GM19468 (cell line): ENCODE results near the gene MLXIP.

ENCODE experiments used
- ATAC-seq: cut with Tn5 transposase; IDR thresholded peaks from one replicate; pipeline ENCODE4 v1.9.1; 2021; ENCODE audit warnings: mild to moderate bottlenecking, moderate library complexity, moderate number of reproducible peaks; ENCODE audit not compliant: unreplicated experiment; ENCODE audit errors: extremely low read depth

MLXIP gene

DNA sequence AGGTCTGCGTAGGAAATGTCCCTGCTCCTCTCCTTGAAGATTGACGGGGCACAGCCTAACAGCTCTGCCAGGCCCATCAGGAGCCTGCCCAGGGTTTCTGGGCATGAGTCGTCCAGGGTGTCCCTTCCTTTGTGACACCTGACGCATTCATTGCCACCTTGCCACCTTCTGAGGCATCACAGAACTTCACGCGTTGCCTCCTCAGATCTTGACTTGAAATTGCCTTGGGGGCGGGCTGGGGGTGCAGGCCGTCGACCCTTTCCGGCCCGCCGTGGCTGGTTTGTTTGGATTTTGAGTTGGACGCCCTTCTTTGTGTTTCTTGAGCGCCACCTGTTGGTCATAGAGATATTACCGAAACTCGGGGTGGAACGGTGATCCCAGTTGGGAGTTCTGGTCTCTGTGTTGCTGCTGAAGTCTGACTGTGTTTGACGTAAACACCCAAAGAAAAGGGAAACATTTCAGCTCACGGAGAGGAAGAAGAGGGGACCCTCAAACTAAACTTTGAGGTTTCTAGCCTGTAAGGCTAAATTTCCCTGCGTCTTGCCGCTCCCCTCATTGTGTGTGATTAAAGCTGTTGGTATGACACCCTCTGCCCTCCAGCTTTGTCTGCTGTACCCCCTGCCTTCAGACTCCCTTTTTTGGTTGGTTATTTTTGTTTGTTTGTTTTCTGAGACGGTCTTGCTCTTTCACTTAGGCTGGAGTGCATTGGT, 44.6 kb downstream of the MLXIP start:
- ATAC-seq = no peak

DNA sequence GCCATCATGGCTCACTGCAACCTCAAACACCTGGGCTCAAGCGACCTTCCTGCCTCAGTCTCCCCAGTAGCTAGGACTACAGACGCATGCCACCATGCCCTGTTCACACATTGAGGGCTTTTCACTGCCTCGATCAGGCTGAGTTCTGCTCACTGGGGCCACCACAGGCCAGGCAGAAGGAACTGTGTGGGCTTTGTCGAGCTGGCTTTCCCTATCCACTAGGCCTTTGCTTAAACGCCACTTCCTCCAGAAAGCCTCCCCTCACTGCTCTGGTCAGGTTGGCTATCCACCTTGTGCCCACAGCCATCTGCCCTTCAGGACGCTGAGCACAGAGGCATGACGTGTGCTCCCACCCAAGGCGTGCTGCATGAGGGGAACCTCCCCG, 45.2 kb downstream of the MLXIP start:
- ATAC-seq = no peak

DNA sequence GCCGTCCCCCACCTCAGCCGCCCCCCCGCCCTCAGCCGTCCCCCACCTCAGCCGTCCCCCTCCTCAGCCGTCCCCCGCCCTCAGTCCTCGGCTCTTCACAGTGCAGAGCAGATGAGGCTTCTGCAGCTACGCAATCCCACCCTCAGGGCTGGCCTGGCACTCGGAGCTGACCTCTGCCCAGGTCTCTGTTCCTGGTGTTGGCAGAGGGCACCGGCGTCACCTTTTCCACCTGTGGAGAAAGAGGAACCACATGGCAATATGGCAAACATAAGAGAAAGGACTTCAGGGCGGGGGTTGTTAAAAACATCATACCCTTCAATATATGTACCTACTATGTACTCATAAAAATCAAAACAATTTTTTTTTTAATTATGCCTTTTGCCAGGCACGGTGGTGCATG, 45.8 kb downstream of the MLXIP start:
- no peak for ATAC-seq

DNA sequence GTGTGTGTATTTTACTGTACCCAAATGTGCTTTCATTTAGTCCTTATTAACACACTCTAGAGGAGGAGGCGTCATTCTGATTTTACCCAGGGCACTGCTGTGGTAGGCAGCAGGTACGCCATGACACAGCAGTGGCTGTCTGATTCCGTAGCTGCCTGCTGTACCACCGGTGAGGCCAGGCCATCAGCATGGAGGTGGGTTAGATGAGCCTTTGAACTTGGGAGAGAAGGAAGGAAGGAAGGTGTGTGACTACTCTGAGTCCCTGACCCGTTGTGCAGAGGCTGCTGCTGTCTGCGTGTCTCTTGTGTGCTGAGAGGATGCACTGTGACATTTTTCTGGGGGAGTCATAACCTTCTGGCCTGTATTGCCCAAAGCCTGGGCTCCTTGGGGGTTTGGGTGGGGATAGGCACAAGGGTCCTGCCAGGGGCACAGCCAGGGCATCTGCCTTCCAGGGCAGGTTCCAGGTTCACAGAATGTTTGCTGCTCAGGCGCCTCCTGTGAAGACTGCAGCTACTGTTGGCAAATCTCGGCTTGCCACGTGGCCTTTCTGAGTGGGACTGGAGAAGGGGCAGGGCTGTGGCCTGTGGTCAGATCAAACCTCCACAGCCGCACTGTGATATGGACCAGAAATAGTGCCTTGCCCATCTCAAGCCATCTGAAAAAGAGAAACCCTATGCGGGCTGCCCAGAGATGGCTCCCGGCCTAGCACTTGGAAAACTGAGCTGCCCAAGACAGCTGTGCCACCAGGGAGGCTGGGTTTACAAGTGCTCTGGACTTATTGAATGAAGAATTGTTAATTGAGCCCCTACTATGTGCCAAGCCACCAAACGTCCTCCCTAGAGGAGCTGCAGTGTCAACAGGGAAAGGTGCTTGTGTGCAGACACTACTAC, 47.1 kb downstream of the MLXIP start:
- no peak for ATAC-seq

DNA sequence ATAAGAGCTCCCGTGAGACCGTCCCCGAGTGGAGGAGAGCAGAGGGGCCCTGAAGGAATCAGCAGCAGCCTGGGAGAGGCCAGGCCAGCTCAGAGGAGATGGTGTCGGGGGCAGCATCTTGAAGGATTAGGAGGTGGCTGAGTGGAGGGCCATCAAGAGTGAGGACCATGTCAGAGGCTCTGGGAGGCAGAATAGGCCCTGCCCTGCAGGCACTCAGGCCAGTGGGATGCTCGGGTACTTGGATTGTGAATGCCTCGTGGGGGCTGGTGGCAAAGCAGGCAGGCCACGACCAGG, 47.7 kb downstream of the MLXIP start:
- no peak for ATAC-seq

DNA sequence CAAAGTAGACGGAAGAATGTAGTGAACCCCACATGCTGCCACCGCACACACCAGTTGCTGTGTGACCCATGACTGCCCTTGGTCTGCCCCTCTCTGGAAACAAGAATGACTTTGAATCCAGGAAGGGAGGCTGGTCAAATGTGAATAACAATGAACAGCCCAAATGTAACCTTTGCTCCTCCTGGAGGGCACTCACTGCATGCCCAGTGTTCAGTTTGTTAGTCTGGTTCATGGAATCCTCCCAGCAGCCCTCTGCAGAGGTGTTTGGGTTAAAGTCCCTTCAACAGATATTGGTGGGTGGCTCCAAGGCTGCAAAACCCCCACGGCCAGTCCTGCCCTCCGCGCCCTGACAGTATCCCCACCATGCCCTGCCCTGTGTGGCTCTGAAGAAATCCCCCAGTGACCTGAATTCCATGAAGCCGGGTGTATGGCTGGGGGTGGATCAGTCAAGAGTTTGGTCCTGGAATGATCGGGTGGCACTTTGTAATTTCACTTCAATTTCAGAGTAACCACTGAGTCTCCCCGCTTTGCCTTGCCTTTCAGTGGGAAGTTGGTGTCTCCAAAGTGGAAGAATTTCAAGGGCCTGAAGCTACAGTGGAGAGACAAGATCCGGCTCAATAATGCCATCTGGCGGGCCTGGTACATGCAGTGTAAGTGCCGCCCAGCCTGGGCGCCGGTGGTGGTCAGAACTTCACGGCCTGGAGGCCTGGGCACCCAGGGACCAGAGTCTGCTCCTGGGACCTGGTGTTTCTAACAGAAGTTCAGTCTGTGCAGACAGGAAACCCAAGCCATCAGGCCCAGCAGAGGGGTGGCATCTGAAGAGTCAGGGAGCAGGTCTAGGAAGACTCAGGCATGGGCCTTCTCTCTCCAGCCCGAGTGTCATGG, 48.4 kb downstream of the MLXIP start:
- no peak for ATAC-seq

DNA sequence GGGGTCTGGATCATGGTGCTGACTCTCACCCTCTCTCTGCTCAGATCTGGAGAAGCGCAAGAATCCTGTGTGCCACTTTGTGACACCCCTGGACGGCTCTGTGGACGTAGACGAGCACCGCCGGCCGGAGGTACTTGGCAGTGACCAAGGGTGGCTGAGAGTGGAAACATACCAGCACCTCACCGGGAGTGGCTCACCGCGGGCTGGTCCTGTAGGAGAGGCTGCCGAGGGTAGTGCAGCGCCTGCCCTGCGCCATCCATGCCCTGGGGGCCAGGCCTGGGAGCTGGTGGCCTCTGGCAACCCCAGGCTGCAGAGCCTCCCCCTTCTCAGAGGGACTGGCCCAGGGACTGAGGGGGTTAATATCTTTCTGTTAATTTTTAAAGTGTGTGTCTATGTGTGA, 49.3 kb downstream of the MLXIP start:
- ATAC-seq = no peak

DNA sequence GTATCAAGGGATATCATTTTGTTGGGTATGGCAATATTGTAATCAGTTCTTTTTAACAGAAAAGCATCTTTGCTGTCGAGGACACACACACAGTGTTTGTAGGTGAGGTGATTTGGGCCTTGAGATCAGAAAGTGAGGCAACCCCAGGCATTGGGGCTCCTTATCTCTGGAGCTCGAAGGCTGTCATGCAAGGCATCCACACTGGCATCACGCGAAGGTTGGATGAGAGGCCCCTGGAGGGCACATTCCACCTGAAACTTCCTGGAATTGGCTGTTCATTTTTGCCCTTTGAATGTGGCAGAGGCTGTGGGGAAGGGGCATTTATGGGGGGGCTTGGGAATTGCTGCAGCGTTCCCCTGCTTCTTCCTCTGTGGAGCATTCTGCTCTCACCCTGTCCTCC, 49.9 kb downstream of the MLXIP start:
- no peak for ATAC-seq

DNA sequence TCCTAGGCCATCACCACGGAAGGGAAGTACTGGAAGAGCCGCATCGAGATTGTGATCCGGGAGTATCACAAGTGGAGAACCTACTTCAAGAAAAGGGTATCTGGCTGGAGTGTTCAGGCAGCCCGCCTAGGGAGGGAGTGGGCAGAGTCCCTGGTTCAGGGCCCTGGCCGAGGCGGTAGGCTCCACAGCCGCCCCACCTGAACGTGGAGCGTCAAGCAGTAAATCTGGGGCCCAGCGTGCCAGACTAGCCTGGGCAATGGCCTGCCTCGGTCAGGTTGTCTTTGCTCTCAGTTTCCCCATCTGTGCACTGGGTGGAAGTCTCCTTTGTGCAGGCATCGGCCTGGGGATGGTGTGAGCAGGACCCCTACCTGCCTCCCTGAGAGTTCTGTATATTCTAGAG, 50.6 kb downstream of the MLXIP start:
- no peak for ATAC-seq

DNA sequence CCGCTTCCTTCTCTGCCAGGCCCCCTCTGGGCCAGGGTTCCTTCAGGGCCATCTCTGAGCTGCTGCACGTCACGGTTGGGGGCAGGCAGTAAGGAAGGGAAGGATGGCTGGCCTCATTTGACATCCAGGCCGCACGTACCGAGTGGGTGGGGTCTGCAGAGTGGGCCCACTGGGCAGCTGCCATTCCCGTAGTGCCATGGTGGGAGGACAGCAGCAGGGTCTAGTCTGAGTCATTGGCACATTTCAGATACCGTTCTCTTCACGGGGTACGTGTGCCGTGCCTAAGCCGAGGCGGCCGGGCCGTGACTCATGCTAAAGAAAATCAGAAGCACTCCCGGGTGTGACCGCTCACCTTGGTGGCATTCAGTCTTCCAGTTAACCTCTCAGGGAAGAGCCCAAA, 51.6 kb downstream of the MLXIP start:
- ATAC-seq = no peak

DNA sequence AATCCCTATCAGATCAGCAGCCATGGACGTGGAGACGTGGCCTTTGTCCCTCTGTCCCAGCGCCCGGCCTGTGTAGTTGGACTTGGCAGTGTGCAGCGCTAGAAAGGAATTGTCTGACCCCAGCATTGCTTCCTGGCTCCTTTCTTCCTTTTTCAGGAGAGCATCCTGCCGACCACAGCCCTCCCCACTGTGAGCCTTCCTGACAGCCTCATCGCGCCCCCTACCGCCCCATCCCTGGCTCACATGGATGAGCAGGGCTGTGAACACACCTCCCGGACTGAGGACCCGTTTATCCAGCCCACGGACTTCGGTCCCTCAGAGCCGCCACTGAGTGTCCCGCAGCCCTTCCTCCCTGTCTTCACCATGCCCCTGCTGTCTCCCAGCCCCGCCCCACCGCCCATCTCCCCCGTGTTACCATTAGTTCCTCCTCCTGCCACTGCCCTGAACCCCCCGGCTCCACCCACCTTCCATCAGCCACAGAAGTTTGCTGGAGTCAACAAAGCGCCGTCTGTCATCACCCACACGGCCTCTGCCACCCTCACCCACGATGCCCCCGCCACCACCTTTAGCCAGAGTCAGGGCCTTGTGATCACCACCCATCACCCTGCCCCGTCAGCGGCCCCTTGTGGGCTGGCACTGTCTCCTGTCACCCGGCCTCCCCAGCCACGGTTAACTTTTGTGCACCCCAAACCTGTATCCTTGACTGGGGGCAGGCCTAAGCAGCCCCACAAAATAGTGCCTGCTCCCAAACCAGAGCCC, 54.8 kb downstream of the MLXIP start:
- ATAC-seq = no peak

DNA sequence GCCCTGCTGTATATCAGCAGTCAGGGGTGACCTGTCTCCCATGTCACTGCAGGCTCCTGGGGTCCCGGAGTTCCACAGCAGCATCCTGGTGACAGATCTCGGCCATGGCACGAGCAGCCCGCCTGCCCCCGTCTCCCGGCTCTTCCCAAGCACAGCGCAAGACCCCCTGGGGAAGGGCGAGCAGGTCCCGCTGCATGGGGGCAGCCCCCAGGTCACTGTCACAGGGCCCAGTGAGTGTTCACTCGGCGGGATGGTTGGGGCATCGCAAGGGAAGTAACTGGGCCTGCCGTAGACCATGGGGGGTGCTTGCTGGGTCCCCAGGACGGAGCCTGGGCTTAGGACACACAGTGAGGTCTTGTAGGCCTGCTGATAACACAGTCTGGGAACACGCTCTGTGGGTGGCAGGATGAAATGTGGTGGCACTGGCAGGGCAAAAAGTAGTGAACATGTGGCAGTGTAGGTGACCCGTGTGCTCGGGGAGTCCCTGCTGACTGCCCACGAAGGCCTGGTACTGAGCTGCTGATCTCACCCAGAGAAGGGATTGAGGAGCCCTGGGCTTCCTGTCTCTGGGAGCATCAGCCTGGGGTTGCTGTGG, 57.0 kb downstream of the MLXIP start:
- no peak for ATAC-seq

DNA sequence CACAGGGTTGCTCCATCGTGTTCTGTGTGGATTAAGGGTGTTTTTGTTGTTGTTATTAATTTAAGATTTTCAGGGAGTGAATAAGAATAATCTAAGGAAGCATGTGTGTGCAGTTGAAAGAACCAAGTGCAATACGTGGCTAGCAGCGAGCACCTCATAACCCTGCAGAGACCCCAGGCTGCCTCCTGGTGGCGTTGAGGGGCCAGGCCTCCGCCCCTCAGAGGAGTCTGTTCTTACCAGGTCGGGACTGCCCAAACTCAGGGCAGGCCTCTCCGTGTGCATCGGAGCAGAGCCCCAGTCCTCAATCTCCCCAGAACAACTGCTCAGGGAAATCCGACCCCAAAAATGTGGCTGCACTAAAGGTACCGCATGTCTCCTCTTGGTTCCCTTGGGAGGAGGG, 58.7 kb downstream of the MLXIP start:
- no peak for ATAC-seq

DNA sequence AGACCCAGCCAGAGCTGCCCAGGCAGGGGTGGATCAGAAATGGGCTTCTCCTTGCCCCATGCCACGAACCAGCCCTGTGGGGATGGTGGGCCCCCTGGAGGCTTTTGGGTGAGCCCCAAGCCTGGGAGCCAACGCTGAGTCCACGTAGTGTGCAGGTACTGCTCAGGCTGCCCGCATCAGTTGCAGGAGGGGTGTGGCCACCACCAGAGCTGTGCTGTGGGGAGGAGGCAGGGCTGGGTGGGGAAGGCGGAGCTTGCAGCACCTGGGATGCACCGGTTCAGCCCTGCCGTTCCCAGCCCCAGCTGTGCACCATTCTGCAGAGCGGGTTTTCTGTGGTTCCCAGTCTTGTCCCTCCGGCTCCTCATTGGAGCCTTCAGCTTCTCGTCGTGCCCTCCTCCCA, 59.1 kb downstream of the MLXIP start:
- no peak for ATAC-seq

DNA sequence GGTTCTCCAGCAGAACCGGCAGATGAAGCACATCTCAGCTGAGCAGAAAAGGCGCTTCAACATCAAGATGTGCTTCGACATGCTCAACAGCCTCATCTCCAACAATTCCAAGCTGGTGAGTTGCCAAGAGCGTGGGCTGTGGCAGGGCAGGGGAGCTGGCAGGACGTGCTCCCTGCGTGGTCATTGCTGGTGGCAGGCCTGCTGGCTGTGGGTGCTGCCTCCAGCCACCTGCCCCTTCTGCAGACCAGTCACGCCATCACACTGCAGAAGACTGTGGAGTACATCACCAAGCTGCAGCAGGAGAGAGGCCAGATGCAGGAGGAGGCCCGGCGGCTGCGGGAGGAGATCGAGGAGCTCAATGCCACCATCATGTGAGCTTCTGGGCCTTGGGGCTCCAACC, 59.6 kb downstream of the MLXIP start:
- ATAC-seq = no peak

DNA sequence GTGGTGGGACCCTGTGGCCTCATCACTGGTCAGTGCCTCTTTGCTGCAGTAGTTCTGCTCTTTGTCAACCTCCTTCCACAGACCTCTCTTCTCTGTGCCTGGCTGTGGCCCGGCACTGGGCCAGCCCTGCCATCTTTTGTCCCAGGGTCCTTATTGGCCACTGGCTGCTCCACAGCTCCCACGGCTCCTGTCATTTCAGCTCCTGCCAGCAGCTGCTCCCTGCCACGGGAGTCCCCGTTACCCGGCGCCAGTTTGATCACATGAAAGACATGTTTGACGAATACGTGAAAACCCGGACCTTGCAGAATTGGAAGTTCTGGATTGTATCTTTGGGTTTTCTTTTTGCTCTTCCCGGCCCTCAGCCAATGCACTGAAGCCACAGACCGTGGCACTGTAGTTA, 60.1 kb downstream of the MLXIP start:
- ATAC-seq = no peak

DNA sequence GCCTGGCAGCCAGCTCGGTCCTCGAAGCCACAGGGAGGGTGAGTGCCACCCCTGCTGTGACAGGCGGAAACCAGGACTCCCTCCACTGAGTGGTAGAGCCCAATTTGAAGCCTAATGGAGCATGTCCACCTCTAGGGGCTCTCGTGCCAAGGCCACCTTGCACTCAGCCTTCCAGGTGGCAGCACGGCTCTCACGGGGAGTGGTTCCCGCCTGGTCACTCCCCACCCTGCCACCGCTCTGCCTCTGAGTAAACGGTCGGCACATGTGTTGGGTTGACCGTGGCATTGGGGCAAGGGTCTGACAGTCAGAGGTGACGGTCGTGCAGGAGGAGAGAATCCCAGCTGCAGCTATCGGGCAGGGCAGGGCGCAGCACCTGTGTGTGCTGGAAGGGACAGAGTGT, 60.7 kb downstream of the MLXIP start:
- no peak for ATAC-seq

DNA sequence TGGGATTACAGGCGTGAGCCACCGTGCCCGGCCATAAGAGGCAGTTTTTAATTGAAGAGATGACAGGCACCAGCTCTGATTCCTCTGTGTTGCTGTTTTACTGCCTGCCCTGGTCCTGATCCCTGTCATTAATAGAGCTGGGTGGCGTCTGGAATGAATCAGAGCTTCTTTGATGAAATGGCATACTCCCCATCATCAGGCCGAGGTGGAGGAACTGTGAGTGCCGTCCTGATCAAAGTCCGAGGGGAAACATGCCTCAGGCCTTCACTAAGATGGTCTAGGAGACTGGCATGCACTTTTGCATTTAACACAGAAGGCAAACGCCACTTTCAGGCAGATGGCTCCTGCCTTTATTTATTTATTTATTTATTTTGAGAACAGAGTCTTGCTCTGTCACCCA, 61.4 kb downstream of the MLXIP start:
- no peak for ATAC-seq

DNA sequence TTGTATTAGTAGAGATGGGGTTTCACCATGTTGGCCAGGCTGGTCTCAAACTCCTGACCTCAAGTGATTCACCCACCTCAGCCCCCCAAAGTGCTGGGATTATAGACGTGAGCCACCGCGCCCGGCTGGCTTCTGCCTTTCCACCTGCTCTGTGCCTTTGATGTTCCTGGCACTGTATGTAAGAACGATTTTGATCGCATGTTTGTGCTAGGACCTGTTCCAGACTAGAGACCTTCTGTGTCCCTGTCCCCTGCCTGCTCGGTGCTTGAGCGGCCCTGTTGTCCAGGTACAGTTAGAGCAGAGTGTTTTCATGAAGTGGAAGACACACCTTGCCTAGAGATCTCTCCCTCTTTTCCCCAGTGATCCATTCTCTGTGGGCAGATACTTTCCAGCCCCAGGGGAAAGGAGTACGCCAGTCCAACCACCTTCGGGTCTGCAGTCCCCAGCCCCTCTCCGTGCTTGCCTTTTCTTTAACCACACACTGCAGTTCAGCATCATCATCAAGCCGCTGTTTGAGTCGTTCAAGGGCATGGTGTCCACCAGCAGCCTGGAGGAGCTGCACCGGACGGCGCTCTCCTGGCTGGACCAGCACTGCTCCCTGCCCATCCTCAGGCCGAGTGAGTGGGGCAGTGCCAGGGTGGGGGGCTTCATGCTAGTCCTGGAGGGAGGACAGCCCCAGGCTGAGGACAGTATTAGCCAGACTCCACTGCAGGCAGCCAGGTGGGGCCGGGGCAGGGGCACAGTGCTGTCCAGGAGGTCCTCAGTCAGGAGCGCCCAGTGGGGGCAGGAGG, 62.1 kb downstream of the MLXIP start:
- no peak for ATAC-seq
